GM21528 (cell line): ENCODE results near the gene GAS6.

Experiments
- ATAC-seq: cut with Tn5 transposase; IDR thresholded peaks from one replicate; pipeline ENCODE4 v1.9.1; 2021; ENCODE audit warnings: mild to moderate bottlenecking, moderate library complexity; ENCODE audit not compliant: unreplicated experiment, low FRiP score

Gene GAS6

DNA sequence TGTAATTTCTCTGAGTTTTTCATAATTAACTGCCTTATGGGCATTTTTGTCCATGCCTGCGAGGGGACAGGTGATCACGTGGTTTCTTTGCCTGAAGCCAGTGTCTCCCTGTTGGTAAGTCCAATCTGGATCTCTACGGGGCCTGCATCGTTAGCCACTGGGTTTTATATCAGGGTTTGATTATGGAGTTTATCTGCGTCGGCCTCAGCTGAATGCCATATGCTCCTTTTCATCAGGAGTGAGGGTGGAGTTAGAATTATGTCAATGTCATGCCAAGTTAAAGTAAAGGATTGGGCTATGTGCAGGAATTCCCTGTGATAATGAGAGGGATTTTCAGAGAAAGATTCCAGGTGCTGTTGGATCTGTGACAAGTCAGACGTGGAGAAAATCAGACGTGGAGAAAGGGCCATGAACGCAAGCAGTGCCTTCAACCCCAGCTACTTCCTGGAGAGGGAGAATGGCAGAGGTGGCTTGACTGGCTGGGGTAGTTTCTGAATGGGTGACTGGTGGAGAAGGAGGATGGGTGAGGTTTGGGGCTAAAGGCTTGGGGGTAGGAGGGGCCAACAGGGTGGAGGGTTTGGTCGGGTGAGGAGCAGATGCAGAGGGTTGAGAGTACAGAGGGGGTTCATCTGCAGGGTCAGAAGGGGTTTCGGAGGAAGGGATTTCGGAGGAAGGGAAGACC is 80.5 kb downstream of the GAS6 start:
- no peak for ATAC-seq

DNA sequence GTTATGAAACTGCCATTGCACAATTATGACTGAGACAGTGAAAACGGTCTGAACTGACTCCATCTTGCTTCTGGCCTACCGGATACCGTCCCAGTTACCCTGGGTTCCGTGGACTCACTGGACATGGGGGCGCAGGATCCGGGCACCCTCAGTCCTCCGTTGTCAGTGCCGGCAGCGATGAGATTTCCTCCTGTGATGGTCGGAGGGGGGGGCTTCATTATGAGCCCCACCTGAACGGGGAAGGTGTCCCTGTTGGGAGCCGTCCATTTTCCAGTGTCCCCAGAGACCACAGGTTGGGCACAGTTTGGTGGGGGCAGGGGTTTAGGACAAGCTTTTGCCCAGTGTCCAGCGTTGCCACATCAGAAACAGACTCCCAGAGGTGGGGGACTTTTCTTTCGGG is 81.4 kb downstream of the GAS6 start:
- ATAC-seq = no peak

DNA sequence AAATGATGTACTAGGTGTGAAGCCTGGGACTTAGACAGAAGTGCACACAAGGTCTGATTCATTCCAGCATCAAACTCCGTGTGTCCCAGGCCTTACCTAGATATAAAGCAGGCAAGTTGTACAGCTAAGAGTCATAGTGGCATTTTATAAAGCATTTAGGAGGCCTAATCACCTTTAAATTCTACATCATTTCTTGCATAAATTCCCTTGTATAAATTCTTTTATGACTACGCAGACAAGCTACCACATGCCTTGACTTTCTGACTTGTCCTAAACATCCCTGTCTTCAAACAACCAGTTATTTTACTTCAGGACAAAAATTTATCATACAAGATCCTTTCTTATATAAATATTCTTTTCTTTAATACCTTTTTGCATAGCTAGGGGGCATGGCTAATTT is 82.3 kb downstream of the GAS6 start:
- no peak for ATAC-seq

DNA sequence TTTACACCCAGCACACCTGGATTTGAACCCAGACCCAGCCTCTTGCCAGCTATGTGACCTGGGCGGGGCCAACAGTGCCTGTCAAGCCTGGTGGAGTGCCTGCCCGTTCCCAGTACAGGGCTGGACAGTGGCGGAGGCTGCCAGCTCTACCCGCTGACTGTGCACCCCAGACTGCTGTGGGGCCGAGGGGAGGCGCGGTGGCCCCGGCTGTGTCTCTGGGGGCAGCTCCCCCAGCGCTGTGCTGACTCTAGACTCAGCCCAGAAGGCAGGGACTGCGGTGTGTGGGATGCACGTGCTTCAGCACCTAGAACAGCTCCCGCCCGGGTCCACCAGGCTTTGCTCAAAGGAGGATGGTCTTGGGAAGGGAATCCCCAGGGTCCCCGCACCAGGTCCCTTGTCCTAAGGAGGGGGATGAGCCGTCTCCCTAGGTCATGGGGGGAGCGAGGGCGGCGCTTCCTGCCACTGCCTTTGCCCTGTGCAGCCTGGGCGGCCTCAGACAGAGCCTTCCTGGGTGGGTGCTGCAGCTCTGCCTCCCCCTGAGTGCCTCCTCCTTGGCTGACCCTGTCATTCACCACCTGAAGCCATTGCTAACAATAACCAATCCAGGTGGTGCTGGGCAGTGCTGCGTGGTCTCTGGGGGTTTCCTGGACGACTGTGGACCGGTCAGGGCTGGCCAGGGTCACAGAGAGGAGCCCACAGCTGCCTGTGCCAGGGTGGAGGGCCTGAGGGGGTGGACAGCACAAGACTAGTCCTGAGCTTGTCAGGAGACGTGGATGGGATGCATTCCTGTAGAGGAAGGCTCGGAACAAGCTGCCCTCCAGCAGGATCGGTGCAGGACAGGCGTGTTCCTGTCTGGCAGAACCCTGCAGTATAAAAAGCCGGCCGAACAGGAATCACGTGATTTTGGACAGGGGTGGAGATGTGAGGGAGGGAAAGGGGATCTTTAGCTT is 86.3 kb downstream of the GAS6 start:
- no peak for ATAC-seq

DNA sequence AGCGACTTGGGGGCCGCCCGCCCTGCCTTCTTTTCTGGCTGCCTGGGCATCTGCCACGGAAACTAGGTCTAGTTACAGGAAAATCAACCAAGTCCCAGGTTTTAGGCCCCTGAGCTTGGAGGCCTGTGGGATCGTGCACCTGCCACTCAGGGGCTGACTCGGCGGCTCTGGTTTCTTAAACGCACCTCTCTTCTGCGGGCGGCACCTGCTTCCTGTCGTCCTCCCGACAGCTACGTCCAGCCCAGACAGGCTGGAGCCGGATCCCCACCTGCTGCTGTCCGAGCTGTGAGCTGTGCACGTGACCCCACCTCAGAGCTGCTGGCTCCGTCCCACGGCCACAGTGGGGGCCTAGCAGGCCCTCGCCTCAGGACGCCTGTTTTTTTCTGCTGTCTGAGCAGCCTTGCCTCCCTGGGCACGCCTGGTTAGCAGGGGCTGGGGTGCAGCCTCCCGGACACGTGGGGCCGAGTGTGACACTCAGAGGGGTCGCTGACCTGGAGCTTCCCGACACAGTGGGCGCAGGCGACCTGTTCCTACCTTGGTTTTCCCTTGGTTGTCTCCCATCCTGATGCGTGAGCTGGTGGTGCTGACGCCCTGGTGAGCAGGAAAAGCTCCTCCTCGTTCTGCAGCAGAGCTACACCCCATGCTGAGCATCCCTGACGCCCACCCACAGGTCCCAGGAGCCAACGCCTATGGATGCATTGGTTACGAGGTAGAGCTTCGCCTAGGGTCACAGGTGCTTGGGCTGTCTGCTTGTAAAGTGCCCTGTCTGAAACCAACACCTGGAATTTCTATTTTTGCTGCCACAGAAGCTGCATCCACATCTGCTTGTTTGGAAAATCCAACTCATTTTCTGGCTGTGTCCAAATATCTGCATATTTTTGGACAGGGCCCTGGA is 87.4 kb downstream of the GAS6 start:
- ATAC-seq = no peak

DNA sequence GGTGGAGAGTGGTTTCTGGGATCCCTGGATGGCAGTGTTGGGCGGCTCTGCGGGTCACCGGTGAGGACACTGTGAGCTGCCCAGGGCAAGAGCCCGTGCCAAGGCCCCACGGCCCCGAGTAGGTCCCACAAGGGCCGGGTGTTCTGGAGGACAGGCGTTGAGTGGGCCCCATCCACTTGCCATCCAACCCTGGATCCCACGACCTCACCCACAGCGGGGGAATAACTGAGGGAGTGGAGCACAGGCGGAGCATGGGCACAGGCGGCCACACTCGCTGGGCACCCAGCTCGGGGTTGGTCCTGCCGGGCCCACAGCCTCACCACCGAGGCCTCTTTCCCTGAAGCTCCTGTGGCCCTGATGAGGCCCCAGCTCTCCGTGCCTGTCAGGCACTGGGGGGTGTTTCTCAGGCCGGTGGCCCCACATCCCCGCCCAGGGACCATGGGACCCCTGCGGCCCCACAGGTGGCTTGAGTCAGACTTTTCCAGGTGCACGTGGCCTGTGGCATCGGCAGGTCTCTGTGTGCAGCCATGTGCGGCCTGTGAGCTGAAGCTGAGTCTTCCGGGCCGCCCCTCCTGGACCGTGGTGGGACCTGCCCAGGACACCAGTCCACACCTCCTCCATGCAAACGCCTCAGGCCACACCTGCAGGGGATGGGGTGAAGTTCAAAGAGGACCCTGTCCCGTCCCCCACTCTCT is 88.3 kb downstream of the GAS6 start:
- no peak for ATAC-seq

DNA sequence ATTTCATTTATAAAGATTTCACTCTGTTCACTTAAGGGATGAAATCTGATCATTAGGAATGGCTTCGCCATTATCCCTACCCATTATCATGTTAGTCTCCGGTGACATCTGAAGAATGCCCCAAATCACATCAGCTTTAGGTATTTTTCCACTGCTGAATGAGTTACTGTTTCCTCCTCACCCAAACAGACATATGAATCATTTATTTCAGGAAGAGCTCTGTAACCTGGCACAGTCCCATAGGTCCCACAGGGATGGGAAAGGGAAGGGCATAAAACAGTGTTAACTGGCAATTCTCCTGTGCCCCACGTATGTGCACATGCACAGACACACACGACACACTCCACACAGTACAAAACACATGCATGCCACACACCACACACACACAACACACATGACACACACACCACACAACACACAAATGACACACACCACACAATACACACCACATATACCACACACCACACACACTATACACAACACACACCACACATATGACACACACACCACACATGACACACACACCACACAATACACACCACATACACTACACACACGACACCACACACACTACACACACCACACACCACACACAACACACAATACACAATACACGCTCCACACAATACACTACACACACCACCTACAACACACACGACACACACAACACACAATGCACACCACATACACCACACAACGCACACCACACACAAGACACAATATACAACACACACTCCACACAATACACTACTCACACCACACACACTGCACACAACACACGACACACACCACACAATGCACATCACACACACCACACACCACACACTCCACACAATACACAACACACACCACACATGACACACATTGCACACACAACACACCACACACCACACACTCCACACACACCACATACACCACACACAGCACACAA is 89.4 kb downstream of the GAS6 start:
- ATAC-seq = no peak

DNA sequence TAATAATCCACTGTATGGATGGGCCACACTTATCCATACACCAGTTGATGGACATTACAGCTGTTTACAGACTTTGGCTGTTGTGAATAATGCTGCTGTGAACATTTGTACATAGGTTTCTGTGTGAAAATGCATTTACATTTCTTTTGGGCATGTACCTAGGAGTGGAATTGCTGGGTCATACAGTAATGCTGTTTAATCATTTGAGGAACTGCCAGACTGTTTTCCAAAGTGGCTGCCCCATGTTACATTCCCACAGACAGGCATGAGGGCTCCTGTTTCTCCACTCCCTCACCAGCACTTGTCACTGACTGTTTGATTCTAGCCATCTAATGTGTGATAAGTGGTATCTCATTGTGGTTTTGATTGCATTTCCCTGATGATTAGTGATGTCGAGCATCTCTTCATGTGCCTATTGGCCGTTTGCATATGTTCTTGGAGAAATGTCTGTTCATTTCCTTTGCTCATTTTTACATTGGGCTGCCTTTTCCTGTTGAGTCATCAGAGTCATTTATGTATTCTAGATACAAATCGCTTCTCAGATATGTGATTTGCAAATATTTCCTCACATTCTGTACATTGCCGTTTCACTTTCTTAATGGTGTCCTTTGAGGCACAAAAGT is 92.1 kb downstream of the GAS6 start:
- no peak for ATAC-seq

DNA sequence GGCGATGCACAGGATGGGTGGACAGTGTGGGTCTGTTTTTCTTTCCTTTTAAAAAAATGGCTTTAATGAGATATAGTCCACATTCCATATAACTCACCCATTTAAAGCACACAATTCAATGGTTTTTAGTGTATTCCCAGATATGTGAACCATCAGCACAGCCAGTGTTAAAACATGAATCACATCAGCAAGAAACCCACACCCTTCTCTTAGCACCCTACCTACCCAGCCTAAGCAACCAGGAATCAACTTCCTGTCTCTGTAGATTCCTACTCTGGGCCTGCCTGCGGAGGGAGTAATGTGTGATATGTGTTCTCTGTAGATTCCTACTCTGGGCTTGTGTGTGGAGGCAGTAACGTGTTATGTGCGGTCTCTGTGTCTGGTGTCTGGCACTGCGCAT is 92.9 kb downstream of the GAS6 start:
- ATAC-seq = no peak
